AG04449 (cell line): Measurements from ENCODE around the gene NLRP5.

Experiments used
- CTCF ChIA-PET: fragments of 350-600 bp; formaldehyde crosslinking; extraction: SDS; loops from one replicate; lab custom pipeline; 2021; ENCODE audit warnings: antibody characterized with exemption; lab: Yijun Ruan, JAX
- POLR2A ChIA-PET: fragments of 400-600, 350-600 bp; formaldehyde crosslinking; extraction: SDS; loops from one replicate; lab custom pipeline; 2020; ENCODE audit warnings: antibody characterized with exemption, inconsistent platforms; lab: Yijun Ruan, JAX
- DNase-seq: peaks from one replicate; pipeline ENCODE4 v3.0.0-alpha.2; 2010; ENCODE audit warnings: low read depth, low spot score
- H3K4me3 ChIP-seq: 2 replicates; pipeline ENCODE4 v1.5.1; 2011; ENCODE audit warnings: low read depth, mild to moderate bottlenecking, control low read depth, low read length
- TF ChIP-seq, protein P1 (sequence below): IDR thresholded peaks from one replicate; pipeline ENCODE4 v1.5.1; 2011; ENCODE audit warnings: mild to moderate bottlenecking, moderate library complexity, low read length, control low read depth, inconsistent platforms; ENCODE audit not compliant: insufficient read depth; ENCODE audit errors: missing control alignments

The NLRP5 gene

DNA sequence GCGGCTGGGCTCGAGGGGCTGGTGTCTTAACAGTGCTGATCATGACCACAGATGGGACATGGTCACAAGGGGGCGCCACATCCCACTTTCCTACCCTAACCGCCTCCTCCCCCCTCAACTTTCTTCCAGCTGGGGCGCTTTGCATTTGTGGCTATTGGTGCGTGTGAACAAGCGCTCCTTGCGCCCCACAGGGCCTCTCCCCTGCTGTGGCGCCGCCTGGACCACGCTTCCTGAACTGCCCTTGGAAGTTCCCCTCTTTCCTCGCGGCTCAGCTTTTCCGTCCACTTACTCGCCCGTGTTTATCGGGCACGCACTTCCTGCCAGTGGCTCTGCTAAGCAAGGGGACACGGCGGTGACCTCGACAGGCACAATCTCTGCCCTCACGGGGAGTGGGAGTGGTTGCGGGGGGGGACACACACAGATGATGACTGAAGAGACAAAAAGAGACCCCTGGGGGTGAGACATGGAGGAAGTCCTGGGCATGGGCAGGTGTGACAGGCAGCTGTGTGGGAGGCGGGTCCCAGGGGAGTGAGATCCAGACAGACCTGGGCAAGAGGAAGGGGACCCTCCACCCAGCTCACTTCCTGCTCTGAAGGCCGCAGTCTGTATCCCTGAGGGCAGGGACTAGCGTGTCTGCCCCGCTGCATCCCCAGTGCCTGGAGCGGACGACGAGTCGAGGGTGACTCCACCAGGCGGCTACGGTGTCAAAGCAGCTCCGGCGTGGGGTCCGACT is 94.3 kb downstream of the NLRP5 start:
- DNase-seq: peak; percentile 12
- ChIA-PET POLR2A (no interaction called here), CTCF (interaction anchor here (0.7 to 12.4 kb wide), 20 partner anchors 9 to 286 kb away, joined by 3 to 202 read pairs (median 4); partner anchors contain the start of genes EDDM13 and GALP)
- H3K4me3 ChIP-seq: peak overlapping the region; percentile 49
- TF ChIP-seq, protein P1, sequence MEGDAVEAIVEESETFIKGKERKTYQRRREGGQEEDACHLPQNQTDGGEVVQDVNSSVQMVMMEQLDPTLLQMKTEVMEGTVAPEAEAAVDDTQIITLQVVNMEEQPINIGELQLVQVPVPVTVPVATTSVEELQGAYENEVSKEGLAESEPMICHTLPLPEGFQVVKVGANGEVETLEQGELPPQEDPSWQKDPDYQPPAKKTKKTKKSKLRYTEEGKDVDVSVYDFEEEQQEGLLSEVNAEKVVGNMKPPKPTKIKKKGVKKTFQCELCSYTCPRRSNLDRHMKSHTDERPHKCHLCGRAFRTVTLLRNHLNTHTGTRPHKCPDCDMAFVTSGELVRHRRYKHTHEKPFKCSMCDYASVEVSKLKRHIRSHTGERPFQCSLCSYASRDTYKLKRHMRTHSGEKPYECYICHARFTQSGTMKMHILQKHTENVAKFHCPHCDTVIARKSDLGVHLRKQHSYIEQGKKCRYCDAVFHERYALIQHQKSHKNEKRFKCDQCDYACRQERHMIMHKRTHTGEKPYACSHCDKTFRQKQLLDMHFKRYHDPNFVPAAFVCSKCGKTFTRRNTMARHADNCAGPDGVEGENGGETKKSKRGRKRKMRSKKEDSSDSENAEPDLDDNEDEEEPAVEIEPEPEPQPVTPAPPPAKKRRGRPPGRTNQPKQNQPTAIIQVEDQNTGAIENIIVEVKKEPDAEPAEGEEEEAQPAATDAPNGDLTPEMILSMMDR: peak; percentile 71

- ChIA-PET CTCF (interaction anchor here (1.2 to 12.4 kb wide), 3 partner anchors 17 to 170 kb away, joined by 4 to 202 read pairs (median 99); partner anchors contain the start of gene GALP), POLR2A (no interaction called here)
- TF ChIP-seq, protein P1: no peak
- H3K4me3 ChIP-seq: no peak overlapping the region
- no peak for DNase-seq
Measured at GRCh38 chr19:56083668-56084067, 97.1 kb downstream of the NLRP5 start.

- TF ChIP-seq, protein P1: no peak
- no peak overlapping the region for H3K4me3 ChIP-seq
- DNase-seq: no peak
- ChIA-PET POLR2A (interaction anchor here (0.7 kb wide), 1 partner anchor 172 kb away, joined by 3 read pairs; no protein-coding TSS in a partner anchor), CTCF (interaction anchor here (0.9 to 1.7 kb wide), 3 partner anchors 9 to 247 kb away, joined by 3 to 16 read pairs (median 3); no protein-coding TSS in a partner anchor)
Measured at GRCh38 chr19:56084835-56085536, 98.4 kb downstream of the NLRP5 start.

DNA sequence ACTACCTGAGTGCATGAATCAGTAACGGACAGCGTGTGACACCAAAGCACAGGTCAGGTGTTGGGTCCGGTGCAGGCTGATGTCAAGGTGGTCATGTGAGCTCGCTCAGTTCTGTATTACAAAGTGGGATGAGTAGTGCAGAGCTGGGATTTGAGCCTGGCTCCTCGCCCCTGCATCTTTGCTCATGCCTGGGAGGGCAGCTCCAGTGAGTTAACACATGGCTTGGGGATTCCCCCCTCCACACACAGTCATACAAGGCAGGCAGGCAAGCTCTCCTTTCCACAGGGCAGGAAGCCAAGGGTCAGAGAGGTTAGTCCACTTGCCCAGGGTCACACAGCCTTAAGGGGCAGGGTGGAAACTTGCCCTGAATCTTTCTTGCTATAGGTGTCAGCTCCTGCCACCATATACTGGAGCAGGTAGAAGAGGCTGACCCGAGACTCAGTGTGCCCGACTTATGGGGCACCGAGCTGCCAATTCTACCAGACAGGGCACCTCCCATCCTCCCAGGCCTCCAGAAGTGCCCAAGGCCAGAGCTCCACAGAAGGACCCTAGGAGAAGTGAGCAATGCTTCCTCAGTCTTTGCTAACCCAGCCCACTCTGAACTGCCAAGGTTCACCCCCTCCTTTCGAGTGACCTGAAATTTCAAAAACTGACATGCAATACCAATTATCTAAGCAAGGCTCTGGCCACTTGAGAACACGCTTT is 99.1 kb downstream of the NLRP5 start:
- ChIA-PET POLR2A (no interaction called here), CTCF (interaction anchor here (1.5 to 1.7 kb wide), 2 partner anchors 9 to 87 kb away, joined by 3 to 16 read pairs; no protein-coding TSS in a partner anchor)
- TF ChIP-seq, protein P1: no peak
- DNase-seq: no peak
- H3K4me3 ChIP-seq: no peak overlapping the region

GRCh38 chr19:56086671-56087430 is 100.3 kb downstream of the NLRP5 start:
- TF ChIP-seq, protein P1: no peak
- POLR2A ChIA-PET: no interaction called here
- CTCF ChIA-PET: interaction anchor here (0.7 to 1.2 kb wide), 2 partner anchors 9 to 10 kb away, joined by 3 to 4 read pairs; no protein-coding TSS in a partner anchor
- no peak overlapping the region for H3K4me3 ChIP-seq
- no peak for DNase-seq
